Measurements from ENCODE around the gene GORAB.

The GORAB gene

GRCh38 chr1:170592591-170593111 is 60.7 kb downstream of the GORAB start:
- Mint-ChIP-seq H3K4me1 (no peaks in the 10 kb centered on the region), H3K4me3 (no peak overlapping the region), H3K27me3 (peaks cover 12 to 16% of the 10 kb centered on the region in 2 donors), H3K27ac (no peak overlapping the region), H3K9me3 (peaks cover 2 to 3% of the 10 kb centered on the region in 2 donors), H3K36me3 (no peaks in the 10 kb centered on the region)
- ATAC-seq (replicated peaks) (no peak), DNase-seq (no peak)

- no peaks in the 10 kb centered on the region for H3K36me3 Mint-ChIP-seq
- H3K4me1 Mint-ChIP-seq = no peaks in the 10 kb centered on the region
- no peak overlapping the region for H3K27ac Mint-ChIP-seq
- DNase-seq (no peak), ATAC-seq (replicated peaks) (no peak)
- H3K27me3 Mint-ChIP-seq = peaks cover 12 to 16% of the 10 kb centered on the region in 2 donors
- peaks cover 2 to 4% of the 10 kb centered on the region in 2 donors for H3K9me3 Mint-ChIP-seq
- H3K4me3 Mint-ChIP-seq = no peak overlapping the region
Measured at GRCh38 chr1:170593173-170594011, 61.4 kb downstream of the GORAB start.

GRCh38 chr1:170594066-170594626 is 62.2 kb downstream of the GORAB start:
- H3K27me3 Mint-ChIP-seq = peaks cover 12 to 16% of the 10 kb centered on the region in 2 donors
- no peak for DNase-seq

GRCh38 chr1:170596701-170597100 is 64.7 kb downstream of the GORAB start:
- H3K36me3 Mint-ChIP-seq = no peaks in the 10 kb centered on the region
- ATAC-seq (replicated peaks) (no peak), DNase-seq (no peak)
- no peaks in the 10 kb centered on the region for H3K4me1 Mint-ChIP-seq
- H3K4me3 Mint-ChIP-seq = no peak overlapping the region
- H3K27me3 Mint-ChIP-seq = peaks cover 0 to under 1% of the 10 kb centered on the region in 2 donors
- no peak overlapping the region for H3K27ac Mint-ChIP-seq
- peaks cover 2 to 10% of the 10 kb centered on the region in 2 donors for H3K9me3 Mint-ChIP-seq

More at GRCh38 chr1:170594066-170594626, 62.2 kb downstream of the GORAB start:
- no peak for ATAC-seq (replicated peaks)
- H3K9me3 Mint-ChIP-seq = peaks cover 2 to 4% of the 10 kb centered on the region in 2 donors
- no peaks in the 10 kb centered on the region for H3K36me3 Mint-ChIP-seq
- H3K4me1 Mint-ChIP-seq = no peaks in the 10 kb centered on the region
- H3K27ac Mint-ChIP-seq = no peak overlapping the region
- H3K4me3 Mint-ChIP-seq = no peak overlapping the region

- no peaks in the 10 kb centered on the region for H3K27me3 Mint-ChIP-seq
- peaks cover 0 to 5% of the 10 kb centered on the region in 2 donors for H3K36me3 Mint-ChIP-seq
- DNase-seq (no peak), ATAC-seq (replicated peaks) (no peak)
- no peaks in the 10 kb centered on the region for H3K4me1 Mint-ChIP-seq
- H3K27ac Mint-ChIP-seq = no peak overlapping the region
- no peak overlapping the region for H3K4me3 Mint-ChIP-seq
- peaks cover 9 to 21% of the 10 kb centered on the region in 2 donors for H3K9me3 Mint-ChIP-seq
Measured at GRCh38 chr1:170598618-170599017, 66.7 kb downstream of the GORAB start.

- Mint-ChIP-seq H3K4me3 (no peak overlapping the region), H3K36me3 (peaks cover 0 to 5% of the 10 kb centered on the region in 2 donors), H3K9me3 (peaks cover 9 to 21% of the 10 kb centered on the region in 2 donors), H3K27me3 (no peaks in the 10 kb centered on the region), H3K4me1 (no peaks in the 10 kb centered on the region), H3K27ac (no peak overlapping the region)
- DNase-seq (no peak), ATAC-seq (replicated peaks) (no peak)
Measured at GRCh38 chr1:170599033-170599432, 67.1 kb downstream of the GORAB start.

GRCh38 chr1:170601866-170602265 is 69.9 kb downstream of the GORAB start:
- DNase-seq (no peak), ATAC-seq (replicated peaks) (no peak)
- H3K4me1 Mint-ChIP-seq = no peaks in the 10 kb centered on the region
- H3K27ac Mint-ChIP-seq = no peak overlapping the region
- peaks cover 0 to 5% of the 10 kb centered on the region in 2 donors for H3K36me3 Mint-ChIP-seq
- no peak overlapping the region for H3K4me3 Mint-ChIP-seq
- H3K9me3 Mint-ChIP-seq = peaks cover 7 to 21% of the 10 kb centered on the region in 2 donors
- H3K27me3 Mint-ChIP-seq = no peaks in the 10 kb centered on the region
